Left ventricle myocardium inferior (tissue), 1 donor: ENCODE data around the gene PCBP3. TPM values are rescaled to one million over a fixed set of nuclear protein-coding genes. Genes with fewer than 3 reads are reported as not detected.

ENCODE experiments used
- DNase-seq: peaks from one replicate; pipeline ENCODE4 v3.0.0-alpha.2; 2020
- H3K27ac ChIP-seq: fragments of 200-600 bp; replicated peaks from 2 replicates; pipeline ENCODE4 v1.8.0; 2021
- H3K27me3 ChIP-seq: fragments of 200-600 bp; 2 replicates; pipeline ENCODE4 v1.8.0; 2021; ENCODE audit warnings: low read depth
- H3K36me3 ChIP-seq: fragments of 200-600 bp; 2 replicates; pipeline ENCODE4 v1.8.0; 2021
- H3K4me1 ChIP-seq: fragments of 200-600 bp; 2 replicates; pipeline ENCODE4 v1.8.0; 2021
- H3K4me3 ChIP-seq: fragments of 200-600 bp; 2 replicates; pipeline ENCODE4 v1.8.0; 2021; ENCODE audit warnings: mild to moderate bottlenecking, moderate library complexity
- H3K9me3 ChIP-seq: fragments of 200-600 bp; replicated peaks from 2 replicates; pipeline ENCODE4 v1.8.0; 2021
- intact Hi-C: fragments of 100-400 bp; cut with micrococcal nuclease; formaldehyde crosslinking; loops from one replicate; pipeline ENCODE4 v1.11.0; 2022
- total RNA-seq: library from RNA; stranded (reverse); fragmentation: NEBNext Ultra II Directional; extraction: Animal tissue kit (Norgen Biotek cat#: 25700); gene quantifications from one replicate; pipeline ENCODE4 v1.2.1, GENCODE V29; 2021
- TF ChIP-seq, protein P1 (sequence below): fragments of 200-600 bp; IDR thresholded peaks from 2 replicates; pipeline ENCODE4 v1.8.0; 2021; ENCODE audit warnings: antibody characterized with exemption, mild to moderate bottlenecking, borderline replicate concordance
- donor health status: DM: no; HTN: yes; CAD: no; lungs with severe emphysema.

PCBP3 gene
- total RNA-seq, 1 donor from 2014 or later, result 2.9 TPM

DNA sequence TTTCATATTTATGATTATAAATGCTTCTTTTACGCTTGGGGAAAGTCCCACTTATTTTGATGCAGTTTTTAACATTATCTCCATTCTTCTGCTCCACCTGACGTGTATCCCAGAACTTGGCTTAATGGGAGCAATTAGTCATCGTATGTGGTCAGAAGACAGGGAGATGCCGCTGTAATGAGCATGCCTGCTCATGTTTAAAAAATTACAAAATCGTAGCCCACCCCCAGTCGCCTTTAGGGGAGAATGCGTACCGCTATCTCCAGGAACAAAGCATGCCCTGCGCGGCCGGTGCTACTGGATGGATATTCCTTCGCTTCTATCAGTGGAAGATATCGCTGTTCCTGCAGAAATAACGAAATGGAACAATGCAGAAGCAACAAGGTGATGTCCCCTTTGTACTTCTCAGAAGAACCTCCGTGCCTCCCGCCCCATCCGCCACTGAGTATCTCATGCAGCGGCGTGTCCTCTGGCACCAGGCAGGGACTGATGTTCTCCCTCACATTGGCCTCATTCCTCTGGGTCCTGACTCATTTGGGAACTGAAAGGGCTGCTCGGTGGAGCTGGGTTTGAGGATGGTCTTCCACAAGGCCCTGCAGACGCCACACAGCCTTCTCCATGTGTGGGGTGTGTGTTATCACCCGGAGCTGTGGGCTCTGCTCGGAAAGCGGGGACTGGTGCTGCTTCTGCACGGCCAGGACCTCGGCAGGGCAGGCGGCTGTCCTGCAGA, 221.7 kb downstream of the PCBP3 start:
- Histone ChIP-seq H3K27ac (no peak overlapping the region), H3K27me3 (peaks cover 41% of the 10 kb centered on the region), H3K4me1 (no peaks in the 10 kb centered on the region), H3K4me3 (no peak overlapping the region), H3K9me3 (no peaks in the 10 kb centered on the region), H3K36me3 (no peaks in the 10 kb centered on the region)
- TF ChIP-seq, protein P1, sequence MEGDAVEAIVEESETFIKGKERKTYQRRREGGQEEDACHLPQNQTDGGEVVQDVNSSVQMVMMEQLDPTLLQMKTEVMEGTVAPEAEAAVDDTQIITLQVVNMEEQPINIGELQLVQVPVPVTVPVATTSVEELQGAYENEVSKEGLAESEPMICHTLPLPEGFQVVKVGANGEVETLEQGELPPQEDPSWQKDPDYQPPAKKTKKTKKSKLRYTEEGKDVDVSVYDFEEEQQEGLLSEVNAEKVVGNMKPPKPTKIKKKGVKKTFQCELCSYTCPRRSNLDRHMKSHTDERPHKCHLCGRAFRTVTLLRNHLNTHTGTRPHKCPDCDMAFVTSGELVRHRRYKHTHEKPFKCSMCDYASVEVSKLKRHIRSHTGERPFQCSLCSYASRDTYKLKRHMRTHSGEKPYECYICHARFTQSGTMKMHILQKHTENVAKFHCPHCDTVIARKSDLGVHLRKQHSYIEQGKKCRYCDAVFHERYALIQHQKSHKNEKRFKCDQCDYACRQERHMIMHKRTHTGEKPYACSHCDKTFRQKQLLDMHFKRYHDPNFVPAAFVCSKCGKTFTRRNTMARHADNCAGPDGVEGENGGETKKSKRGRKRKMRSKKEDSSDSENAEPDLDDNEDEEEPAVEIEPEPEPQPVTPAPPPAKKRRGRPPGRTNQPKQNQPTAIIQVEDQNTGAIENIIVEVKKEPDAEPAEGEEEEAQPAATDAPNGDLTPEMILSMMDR, result no peak
- no peak for DNase-seq
- intact Hi-C loops, result no loop called here

DNA sequence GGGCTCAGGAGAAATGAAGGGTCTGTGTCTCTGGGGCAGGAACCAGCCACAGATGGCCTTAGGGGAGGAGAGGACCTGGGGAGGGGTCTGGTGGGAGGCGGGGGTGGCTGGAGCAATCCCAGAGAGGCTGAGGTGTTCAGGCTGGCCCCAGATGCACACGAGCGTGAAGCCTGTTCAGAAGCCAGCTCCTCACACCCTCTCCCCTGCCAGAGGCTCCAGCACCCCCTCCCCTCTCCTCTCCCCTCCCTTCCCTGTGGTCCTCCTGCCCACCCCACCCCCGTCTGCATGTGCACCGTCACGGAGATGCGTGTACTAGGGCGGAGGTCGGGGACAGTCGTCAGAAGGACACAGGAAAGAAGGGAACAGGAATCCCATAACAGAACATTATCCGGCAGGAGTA, 223.0 kb downstream of the PCBP3 start:
- no peak overlapping the region for H3K4me3 ChIP-seq
- TF ChIP-seq, protein P1, result no peak
- DNase-seq, result no peak
- H3K36me3 ChIP-seq, result no peaks in the 10 kb centered on the region
- H3K27me3 ChIP-seq, result peaks cover 41% of the 10 kb centered on the region
- H3K4me1 ChIP-seq, result no peaks in the 10 kb centered on the region
- intact Hi-C loops, result no loop called here
- H3K27ac ChIP-seq, result no peak overlapping the region
- H3K9me3 ChIP-seq, result no peaks in the 10 kb centered on the region

DNA sequence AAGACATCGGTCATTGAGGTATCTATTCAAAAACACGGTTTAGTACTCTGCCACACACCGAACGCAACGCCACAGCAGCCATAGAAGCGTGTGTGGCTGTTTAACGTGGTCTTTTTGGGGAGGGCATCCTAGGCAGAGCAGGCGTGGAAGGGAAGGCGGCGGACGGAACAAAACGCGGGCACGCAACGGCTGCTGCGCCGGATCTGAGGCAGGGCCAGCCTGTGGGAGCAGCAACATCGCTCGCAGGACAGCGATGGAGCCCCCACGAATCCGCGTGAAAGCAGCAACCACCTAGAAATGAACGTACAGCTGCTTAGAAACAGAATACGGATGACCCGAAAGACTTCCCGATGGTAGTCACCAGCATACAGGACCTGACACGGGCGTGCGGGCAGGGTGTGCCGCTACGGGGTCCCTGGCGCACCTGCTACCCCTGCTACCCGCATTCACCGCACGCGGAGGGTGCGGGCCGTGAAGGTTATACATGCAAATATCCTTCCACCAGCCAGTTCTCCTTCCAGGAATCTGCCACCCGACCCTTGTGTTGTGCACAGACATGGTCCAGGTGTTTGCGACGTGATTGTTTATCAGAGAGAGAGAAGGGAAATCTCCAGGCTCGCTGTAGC, 223.6 kb downstream of the PCBP3 start:
- TF ChIP-seq, protein P1, result no peak
- DNase-seq, result no peak
- H3K36me3 ChIP-seq, result no peaks in the 10 kb centered on the region
- no peaks in the 10 kb centered on the region for H3K9me3 ChIP-seq
- no peak overlapping the region for H3K27ac ChIP-seq
- no peaks in the 10 kb centered on the region for H3K4me1 ChIP-seq
- intact Hi-C loops, result no loop called here
- H3K4me3 ChIP-seq, result no peak overlapping the region
- peaks cover 46% of the 10 kb centered on the region for H3K27me3 ChIP-seq

DNA sequence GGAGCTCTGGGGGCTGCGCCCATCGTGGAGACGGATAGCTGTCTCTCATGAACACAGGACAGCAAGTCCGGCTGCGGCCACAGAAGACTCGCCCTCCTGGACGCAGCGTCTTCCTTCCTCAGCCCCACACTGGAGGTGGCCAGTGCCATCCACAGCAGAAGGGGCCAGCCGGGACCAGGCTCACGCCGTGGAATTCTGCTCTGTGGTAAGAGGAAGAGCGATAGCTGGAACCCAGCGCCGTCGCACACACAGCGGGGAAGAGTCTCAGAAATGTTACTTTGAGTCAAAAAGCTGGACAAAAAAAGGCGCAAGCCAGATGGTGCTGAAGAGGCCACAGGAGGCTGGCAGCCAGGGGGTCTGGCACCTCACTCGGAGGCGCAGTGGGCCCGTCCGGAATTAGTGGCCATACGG, 224.2 kb downstream of the PCBP3 start:
- no peaks in the 10 kb centered on the region for H3K9me3 ChIP-seq
- intact Hi-C loops, result no loop called here
- H3K27me3 ChIP-seq, result peaks cover 46% of the 10 kb centered on the region
- no peak overlapping the region for H3K27ac ChIP-seq
- no peaks in the 10 kb centered on the region for H3K36me3 ChIP-seq
- DNase-seq, result no peak
- TF ChIP-seq, protein P1, result no peak
- H3K4me1 ChIP-seq, result no peaks in the 10 kb centered on the region
- H3K4me3 ChIP-seq, result no peak overlapping the region

DNA sequence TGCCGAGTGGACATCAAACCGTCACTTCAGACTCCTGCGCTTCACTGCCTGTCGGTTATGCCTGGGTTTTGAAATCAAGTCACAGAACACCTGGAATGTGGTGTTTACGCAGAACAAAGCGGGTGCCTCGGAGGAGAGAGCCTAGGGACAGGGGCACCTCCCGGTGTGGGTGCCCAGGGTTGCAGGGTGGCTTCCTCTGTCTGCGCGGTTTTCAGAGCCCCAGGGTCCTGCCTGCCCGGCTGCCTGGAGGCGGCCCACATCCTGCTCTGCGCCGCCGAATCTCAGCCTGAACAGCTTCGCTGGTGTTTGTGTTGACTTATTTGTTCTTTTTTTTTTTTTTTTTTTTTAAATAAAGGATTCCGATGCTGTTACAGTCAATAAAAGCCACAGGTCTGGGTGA, 224.6 kb downstream of the PCBP3 start:
- H3K9me3 ChIP-seq, result no peaks in the 10 kb centered on the region
- H3K27ac ChIP-seq, result no peak overlapping the region
- DNase-seq, result no peak
- no peaks in the 10 kb centered on the region for H3K4me1 ChIP-seq
- H3K4me3 ChIP-seq, result no peak overlapping the region
- H3K36me3 ChIP-seq, result no peaks in the 10 kb centered on the region
- intact Hi-C loops, result no loop called here
- TF ChIP-seq, protein P1, result no peak
- H3K27me3 ChIP-seq, result peaks cover 46% of the 10 kb centered on the region
